ENCODE data around the gene PIK3R6.

Gene PIK3R6

DNA sequence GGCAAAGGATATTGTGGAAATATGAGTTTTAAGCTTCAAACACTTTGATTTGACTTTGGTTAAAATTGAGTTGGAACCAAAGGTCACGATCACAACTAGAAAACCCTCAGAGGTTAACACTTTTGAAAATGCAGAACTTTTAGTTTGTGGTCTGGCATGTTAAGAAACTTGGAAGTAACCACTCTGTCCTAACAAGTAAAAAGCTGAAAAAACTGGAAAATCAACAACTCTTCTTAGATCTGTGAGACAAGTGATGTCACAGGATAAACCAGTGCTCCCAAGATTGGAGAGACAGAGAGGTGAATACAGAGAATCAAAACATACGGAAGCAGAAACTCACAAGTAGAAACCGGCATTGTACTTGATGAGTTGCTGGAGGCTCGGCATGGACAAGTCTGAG is 85.7 kb downstream of the PIK3R6 start:
- H3K4me3 ChIP-seq (ENCODE audit: low read depth, low read length) = no peak overlapping the region
- no peak for TF ChIP-seq CTCF (IDR thresholded peaks at IDR 0.05; ENCODE audit: borderline replicate concordance, insufficient read depth, low read depth, low read length)

GRCh38 chr17:8776881-8777280 is 90.6 kb downstream of the PIK3R6 start:
- TF ChIP-seq CTCF (IDR thresholded peaks at IDR 0.05; ENCODE audit: borderline replicate concordance, insufficient read depth, low read depth, low read length) = no peak
- H3K4me3 ChIP-seq (ENCODE audit: low read depth, low read length) = no peak overlapping the region

DNA sequence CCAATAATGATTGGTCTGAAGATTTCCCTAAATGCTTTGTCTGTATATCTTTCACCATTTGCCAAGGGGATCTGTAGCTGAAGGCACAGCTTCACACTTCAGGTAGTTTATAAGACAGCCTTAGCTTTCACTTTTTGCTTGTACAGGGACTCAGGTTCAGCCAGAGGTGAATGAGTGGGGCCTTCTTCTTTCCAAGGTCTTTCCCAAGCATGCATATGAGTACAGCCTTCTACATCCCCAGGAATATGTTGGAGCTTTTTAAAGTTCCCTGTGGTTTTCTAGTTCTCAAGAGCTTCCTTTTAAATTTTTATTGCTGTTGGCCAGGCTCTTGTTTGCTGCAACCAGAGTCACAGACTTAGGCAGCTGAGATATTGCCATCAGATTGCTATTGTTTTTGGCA is 91.2 kb downstream of the PIK3R6 start:
- no peak for TF ChIP-seq CTCF (IDR thresholded peaks at IDR 0.05; ENCODE audit: borderline replicate concordance, insufficient read depth, low read depth, low read length)

GRCh38 chr17:8766731-8767130 is 100.7 kb downstream of the PIK3R6 start:
- TF ChIP-seq CTCF (IDR thresholded peaks at IDR 0.05; ENCODE audit: borderline replicate concordance, insufficient read depth, low read depth, low read length) = no peak

More for the DNA sequence above, 91.2 kb downstream of the PIK3R6 start:
- no peak overlapping the region for H3K4me3 ChIP-seq (ENCODE audit: low read depth, low read length)

DNA sequence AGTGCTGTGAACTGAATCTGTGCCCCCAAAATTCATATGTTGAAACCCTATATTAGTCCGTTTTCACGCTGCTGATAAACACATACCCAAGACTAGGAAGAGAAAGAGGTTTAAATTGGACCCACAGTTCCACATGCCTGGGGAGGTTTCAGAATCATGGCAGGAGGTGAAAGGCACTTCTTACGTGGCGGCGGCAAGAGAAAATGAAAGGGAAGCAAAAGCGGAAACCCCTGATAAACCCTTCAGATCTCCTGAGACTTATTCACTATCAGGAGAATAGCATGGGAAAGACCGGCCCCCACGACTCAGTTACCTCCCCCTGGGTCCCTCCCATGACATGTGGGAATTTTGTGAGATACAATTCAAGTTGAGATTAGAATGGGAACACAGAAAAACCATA is 105.5 kb downstream of the PIK3R6 start:
- TF ChIP-seq CTCF (IDR thresholded peaks at IDR 0.05; ENCODE audit: borderline replicate concordance, insufficient read depth, low read depth, low read length) = no peak
- no peak overlapping the region for H3K4me3 ChIP-seq (ENCODE audit: low read depth, low read length)

More at GRCh38 chr17:8766731-8767130, 100.7 kb downstream of the PIK3R6 start:
- no peak overlapping the region for H3K4me3 ChIP-seq (ENCODE audit: low read depth, low read length)

DNA sequence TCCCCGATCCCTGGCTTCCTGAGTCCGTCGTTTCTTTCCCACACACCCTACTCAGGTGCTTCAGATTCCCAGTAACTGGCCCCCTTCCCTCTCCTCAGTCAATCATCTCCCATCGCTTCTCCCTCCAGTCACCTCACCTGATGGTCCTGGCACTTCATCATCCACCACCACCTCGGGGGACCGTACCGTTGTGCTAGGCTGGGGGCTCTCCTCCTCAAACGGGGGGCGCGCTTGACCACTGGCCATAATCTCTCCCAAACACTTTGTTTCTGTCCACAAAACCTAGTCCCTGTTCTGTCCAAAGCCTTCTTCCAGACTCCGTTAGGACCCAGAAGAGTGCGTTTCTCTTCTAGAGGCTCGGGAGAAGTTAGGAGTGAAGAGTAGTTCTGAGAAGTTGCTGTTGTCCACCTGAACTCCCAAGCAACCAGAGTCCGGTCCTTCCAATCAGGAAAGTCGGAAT is 109.3 kb downstream of the PIK3R6 start, which contains the start of gene SPDYE4:
Gene SPDYE4, minus strand, starts transcription at position 410 of the 460 bp plus-strand sequence. Its CDS starts 164 bp downstream, at position 246.
- no peak for TF ChIP-seq CTCF (IDR thresholded peaks at IDR 0.05; ENCODE audit: borderline replicate concordance, insufficient read depth, low read depth, low read length)
- no peak within 1 kb of the TSS for H3K4me3 ChIP-seq (ENCODE audit: low read depth, low read length)

DNA sequence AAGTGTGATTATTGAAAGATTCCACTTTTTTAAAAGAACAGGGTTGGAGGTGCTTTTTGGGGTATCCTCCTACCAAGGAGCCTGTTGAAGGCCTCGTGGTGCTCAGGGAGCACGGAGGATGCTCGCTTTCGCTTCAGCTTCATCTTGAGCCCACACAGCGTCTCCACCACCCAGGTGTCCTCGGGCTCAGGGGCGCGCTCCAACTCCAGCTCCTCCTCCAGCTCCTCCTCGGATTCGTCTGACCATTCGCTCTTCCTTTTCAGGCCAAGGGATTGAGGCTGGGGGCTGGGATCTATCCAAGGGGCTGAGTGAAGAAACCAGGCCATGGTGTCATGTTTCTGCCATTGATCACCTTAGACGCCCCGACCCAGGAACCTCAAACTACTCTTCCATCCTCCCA is 110.3 kb downstream of the PIK3R6 start:
- no peak overlapping the region for H3K4me3 ChIP-seq (ENCODE audit: low read depth, low read length)
- TF ChIP-seq CTCF (IDR thresholded peaks at IDR 0.05; ENCODE audit: borderline replicate concordance, insufficient read depth, low read depth, low read length) = no peak
